NB4 (cell line): ENCODE data around the gene ZCCHC24.

ENCODE experiments used
- POLR2A ChIP-seq: IDR thresholded peaks from 2 replicates; pipeline ENCODE4 v1.6.1; 2011; ENCODE audit warnings: mild to moderate bottlenecking; ENCODE audit not compliant: insufficient read length; ENCODE audit errors: extremely low read depth
- TF ChIP-seq, protein P1 (sequence below): IDR thresholded peaks from one replicate; pipeline ENCODE4 v1.5.1; 2012; ENCODE audit warnings: low read depth, low read length

DNA sequence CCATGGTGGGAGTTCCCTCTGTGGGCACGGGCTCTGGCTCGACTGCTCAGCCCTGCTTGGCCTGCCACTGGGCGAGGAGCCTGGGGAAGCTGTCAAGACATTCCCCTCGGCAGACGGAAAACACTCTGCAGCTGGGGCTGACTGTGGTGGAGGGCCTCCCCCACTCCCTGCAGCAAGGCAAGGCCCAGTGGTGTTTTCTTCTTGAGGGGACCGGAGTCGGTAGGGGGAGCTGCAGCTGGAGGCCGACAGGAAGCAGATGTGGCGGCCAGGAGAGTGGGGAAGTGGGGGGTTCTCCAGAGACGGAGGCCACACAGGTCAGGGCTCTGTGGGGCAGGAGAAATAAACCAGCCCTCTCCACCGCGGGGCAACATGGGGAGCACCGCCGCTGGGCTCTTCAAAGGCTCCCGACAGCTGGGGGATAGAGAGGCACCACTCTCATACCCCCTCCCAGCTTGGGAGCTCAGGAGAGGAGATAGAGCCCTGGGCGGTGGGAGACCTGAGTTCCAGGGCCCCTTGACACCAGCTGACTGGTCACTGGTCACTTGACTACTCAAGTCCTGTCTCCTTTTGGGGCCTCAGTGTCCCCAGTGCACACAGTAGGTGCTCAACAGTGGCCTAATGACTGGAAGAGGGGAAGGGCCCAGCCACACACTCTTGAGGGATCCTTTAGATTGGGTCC is 54.7 kb downstream of the ZCCHC24 start:
- TF ChIP-seq POLR2A: no peak
- TF ChIP-seq, protein P1, sequence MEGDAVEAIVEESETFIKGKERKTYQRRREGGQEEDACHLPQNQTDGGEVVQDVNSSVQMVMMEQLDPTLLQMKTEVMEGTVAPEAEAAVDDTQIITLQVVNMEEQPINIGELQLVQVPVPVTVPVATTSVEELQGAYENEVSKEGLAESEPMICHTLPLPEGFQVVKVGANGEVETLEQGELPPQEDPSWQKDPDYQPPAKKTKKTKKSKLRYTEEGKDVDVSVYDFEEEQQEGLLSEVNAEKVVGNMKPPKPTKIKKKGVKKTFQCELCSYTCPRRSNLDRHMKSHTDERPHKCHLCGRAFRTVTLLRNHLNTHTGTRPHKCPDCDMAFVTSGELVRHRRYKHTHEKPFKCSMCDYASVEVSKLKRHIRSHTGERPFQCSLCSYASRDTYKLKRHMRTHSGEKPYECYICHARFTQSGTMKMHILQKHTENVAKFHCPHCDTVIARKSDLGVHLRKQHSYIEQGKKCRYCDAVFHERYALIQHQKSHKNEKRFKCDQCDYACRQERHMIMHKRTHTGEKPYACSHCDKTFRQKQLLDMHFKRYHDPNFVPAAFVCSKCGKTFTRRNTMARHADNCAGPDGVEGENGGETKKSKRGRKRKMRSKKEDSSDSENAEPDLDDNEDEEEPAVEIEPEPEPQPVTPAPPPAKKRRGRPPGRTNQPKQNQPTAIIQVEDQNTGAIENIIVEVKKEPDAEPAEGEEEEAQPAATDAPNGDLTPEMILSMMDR: no peak
